Measurements from ENCODE around the gene AKR1C2.
"Not testable (repeated sequence)": the region's sequence is repeated elsewhere in the genome, so short reads cannot be mapped to it uniquely, and the experiment has no call there.

DNA sequence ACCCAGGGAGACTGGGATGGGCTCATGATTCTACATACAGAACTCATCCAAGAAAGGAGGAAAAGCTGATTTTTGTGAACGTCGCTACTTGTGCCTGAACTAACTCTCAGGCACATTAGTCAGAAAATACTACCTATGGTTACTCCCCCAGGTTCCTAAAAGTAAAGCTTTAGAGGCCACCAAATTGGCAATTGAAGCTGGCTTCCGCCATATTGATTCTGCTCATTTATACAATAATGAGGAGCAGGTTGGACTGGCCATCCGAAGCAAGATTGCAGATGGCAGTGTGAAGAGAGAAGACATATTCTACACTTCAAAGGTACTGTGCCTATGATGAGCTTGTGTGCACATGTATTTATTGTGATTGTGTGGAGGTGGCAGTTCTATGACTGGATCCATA, 37.9 kb downstream of the AKR1C2 start:
- TF ChIP-seq, protein P1, sequence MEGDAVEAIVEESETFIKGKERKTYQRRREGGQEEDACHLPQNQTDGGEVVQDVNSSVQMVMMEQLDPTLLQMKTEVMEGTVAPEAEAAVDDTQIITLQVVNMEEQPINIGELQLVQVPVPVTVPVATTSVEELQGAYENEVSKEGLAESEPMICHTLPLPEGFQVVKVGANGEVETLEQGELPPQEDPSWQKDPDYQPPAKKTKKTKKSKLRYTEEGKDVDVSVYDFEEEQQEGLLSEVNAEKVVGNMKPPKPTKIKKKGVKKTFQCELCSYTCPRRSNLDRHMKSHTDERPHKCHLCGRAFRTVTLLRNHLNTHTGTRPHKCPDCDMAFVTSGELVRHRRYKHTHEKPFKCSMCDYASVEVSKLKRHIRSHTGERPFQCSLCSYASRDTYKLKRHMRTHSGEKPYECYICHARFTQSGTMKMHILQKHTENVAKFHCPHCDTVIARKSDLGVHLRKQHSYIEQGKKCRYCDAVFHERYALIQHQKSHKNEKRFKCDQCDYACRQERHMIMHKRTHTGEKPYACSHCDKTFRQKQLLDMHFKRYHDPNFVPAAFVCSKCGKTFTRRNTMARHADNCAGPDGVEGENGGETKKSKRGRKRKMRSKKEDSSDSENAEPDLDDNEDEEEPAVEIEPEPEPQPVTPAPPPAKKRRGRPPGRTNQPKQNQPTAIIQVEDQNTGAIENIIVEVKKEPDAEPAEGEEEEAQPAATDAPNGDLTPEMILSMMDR (IDR thresholded peaks at IDR 0.05) = not testable (repeated sequence)
- not testable (repeated sequence) for TF ChIP-seq POLR2A (IDR thresholded peaks at IDR 0.05); EP300 (IDR thresholded peaks at IDR 0.05; ENCODE audit: low read depth)

Measured in transverse colon (tissue), 3 donors.